H9 (cell line): ENCODE data around the gene FSTL4. TPM values are rescaled to one million over a fixed set of nuclear protein-coding genes. Genes with fewer than 3 reads are reported as not detected.

ENCODE experiments used
- DNase-seq: peaks from one replicate; pipeline ENCODE4 v3.0.0-alpha.2; 2017
- H2AFZ ChIP-seq: one replicate; pipeline ENCODE4 v1.6.1; 2013; ENCODE audit warnings: mild to moderate bottlenecking, low read length, control low read depth, moderate library complexity
- H2AK5ac ChIP-seq: 2 replicates; pipeline ENCODE4 v1.6.1; 2013; ENCODE audit warnings: low read length, control low read depth, mixed read lengths; ENCODE audit not compliant: insufficient read length
- H2BK120ac ChIP-seq: one replicate; pipeline ENCODE4 v1.6.1; 2013; ENCODE audit warnings: low read depth, mild to moderate bottlenecking, low read length, control low read depth, inconsistent platforms; ENCODE audit not compliant: poor library complexity, severe bottlenecking
- H2BK12ac ChIP-seq: 2 replicates; pipeline ENCODE4 v1.6.1; 2013; ENCODE audit warnings: low read length, control low read depth, mixed read lengths, low read depth; ENCODE audit not compliant: insufficient read length
- H2BK15ac ChIP-seq: 2 replicates; pipeline ENCODE4 v1.6.1; 2013; ENCODE audit warnings: low read depth, low read length, control low read depth
- H2BK20ac ChIP-seq: one replicate; pipeline ENCODE4 v1.6.1; 2013; ENCODE audit warnings: low read depth, mild to moderate bottlenecking, low read length, control low read depth, inconsistent platforms; ENCODE audit not compliant: poor library complexity, severe bottlenecking
- H2BK5ac ChIP-seq: 2 replicates; pipeline ENCODE4 v1.6.1; 2013; ENCODE audit warnings: low read length, control low read depth, mixed read lengths; ENCODE audit not compliant: insufficient read length
- H3K14ac ChIP-seq: 2 replicates; pipeline ENCODE4 v1.6.1; 2013; ENCODE audit warnings: low read length, control low read depth; ENCODE audit not compliant: insufficient read depth
- H3K18ac ChIP-seq: 2 replicates; pipeline ENCODE4 v1.6.1; 2013; ENCODE audit warnings: low read depth, mild to moderate bottlenecking, mixed read lengths, low read length, control low read depth; ENCODE audit not compliant: insufficient read length
- H3K23ac ChIP-seq: 2 replicates; pipeline ENCODE4 v1.6.1; 2013; ENCODE audit warnings: low read length, control low read depth, mixed read lengths, low read depth; ENCODE audit not compliant: insufficient read length
- H3K23me2 ChIP-seq: 2 replicates; pipeline ENCODE4 v1.6.1; 2013; ENCODE audit warnings: low read depth, mild to moderate bottlenecking, mixed read lengths, low read length, control low read depth; ENCODE audit not compliant: insufficient read length, poor library complexity, severe bottlenecking
- H3K27ac ChIP-seq: 2 replicates; pipeline ENCODE4 v1.5.1; 2013; ENCODE audit warnings: low read length, control low read depth, mixed read lengths, low read depth; ENCODE audit not compliant: insufficient read length
- H3K27me3 ChIP-seq: 2 replicates; pipeline ENCODE4 v1.6.1; 2013; ENCODE audit warnings: low read length, control low read depth, inconsistent platforms; ENCODE audit not compliant: insufficient read depth
- H3K4ac ChIP-seq: 2 replicates; pipeline ENCODE4 v1.6.1; 2013; ENCODE audit warnings: low read depth, mild to moderate bottlenecking, control low read depth, inconsistent platforms, low read length, moderate library complexity
- H3K4me1 ChIP-seq: 2 replicates; pipeline ENCODE4 v1.6.1; 2013; ENCODE audit warnings: low read length, control low read depth, inconsistent platforms; ENCODE audit not compliant: insufficient read depth
- H3K4me2 ChIP-seq: 2 replicates; pipeline ENCODE4 v1.6.1; 2013; ENCODE audit warnings: low read length, control low read depth, mixed read lengths; ENCODE audit not compliant: insufficient read length, insufficient read depth
- H3K56ac ChIP-seq: 2 replicates; pipeline ENCODE4 v1.6.1; 2013; ENCODE audit warnings: low read depth, mild to moderate bottlenecking, mixed read lengths, low read length, control low read depth; ENCODE audit not compliant: insufficient read length
- H3K79me1 ChIP-seq: 2 replicates; pipeline ENCODE4 v1.6.1; 2013; ENCODE audit warnings: low read depth, mild to moderate bottlenecking, moderate library complexity, low read length, control low read depth, inconsistent platforms; ENCODE audit not compliant: insufficient read depth, poor library complexity, severe bottlenecking
- H3K79me2 ChIP-seq: 2 replicates; pipeline ENCODE4 v1.6.1; 2013; ENCODE audit warnings: low read length, control low read depth, inconsistent platforms; ENCODE audit not compliant: insufficient read depth
- H3K9ac ChIP-seq: 2 replicates; pipeline ENCODE4 v1.6.1; 2013; ENCODE audit warnings: low read length, control low read depth, mixed read lengths; ENCODE audit not compliant: insufficient read length; ENCODE audit errors: extremely low read depth
- H3K9me3 ChIP-seq: one replicate; pipeline ENCODE4 v1.6.1; 2013; ENCODE audit warnings: low read depth, low read length, inconsistent platforms; ENCODE audit not compliant: control insufficient read depth
- H3T11ph ChIP-seq: one replicate; pipeline ENCODE4 v1.6.1; 2013; ENCODE audit warnings: mild to moderate bottlenecking, low read length, control low read depth, inconsistent platforms
- H4K20me1 ChIP-seq: one replicate; pipeline ENCODE4 v1.6.1; 2013; ENCODE audit not compliant: control insufficient read depth, insufficient read length, insufficient read depth
- H4K5ac ChIP-seq: 2 replicates; pipeline ENCODE4 v1.6.1; 2013; ENCODE audit warnings: low read depth, mild to moderate bottlenecking, mixed read lengths, low read length, control low read depth; ENCODE audit not compliant: insufficient read length
- H4K8ac ChIP-seq: replicated peaks from 2 replicates; pipeline ENCODE4 v1.6.1; 2013; ENCODE audit warnings: low read length, control low read depth, mixed read lengths, low read depth; ENCODE audit not compliant: insufficient read length
- H4K91ac ChIP-seq: 2 replicates; pipeline ENCODE4 v1.6.1; 2013; ENCODE audit warnings: low read depth, mild to moderate bottlenecking, moderate library complexity, mixed read lengths, low read length, control low read depth; ENCODE audit not compliant: insufficient read length
- H3K27ac Mint-ChIP-seq, 3 experiments: 2 replicates in 2 of 3; 3 replicates in 1 of 3; pipeline ENCODE4 v1.8.0; 2020 to 2021; ENCODE audit warnings: mixed read lengths in 3 of 3, mild to moderate bottlenecking in 1 of 3, moderate library complexity in 1 of 3
- H3K27me3 Mint-ChIP-seq: 2 replicates; pipeline ENCODE4 v1.8.0; 2021; ENCODE audit warnings: low read depth, mild to moderate bottlenecking, moderate library complexity, mixed read lengths
- H3K36me3 Mint-ChIP-seq, 3 experiments: 2 replicates in 2 of 3; 3 replicates in 1 of 3; pipeline ENCODE4 v1.8.0; 2020 to 2021; ENCODE audit warnings: low read depth in 3 of 3, mixed read lengths in 3 of 3; ENCODE audit not compliant: insufficient read depth in 1 of 3
- H3K4me1 Mint-ChIP-seq, 2 experiments: 2 replicates each; pipeline ENCODE4 v1.8.0; 2020; ENCODE audit warnings: mixed read lengths in 2 of 2
- H3K4me3 Mint-ChIP-seq, 2 experiments: 2 replicates in 1 of 2; 3 replicates in 1 of 2; pipeline ENCODE4 v1.8.0; 2020 to 2021; ENCODE audit warnings: mild to moderate bottlenecking in 2 of 2, mixed read lengths in 2 of 2, moderate library complexity in 1 of 2
- H3K9me3 Mint-ChIP-seq, 2 experiments: 2 replicates in 1 of 2; 3 replicates in 1 of 2; pipeline ENCODE4 v1.8.0; 2020; ENCODE audit warnings: mild to moderate bottlenecking in 2 of 2, mixed read lengths in 2 of 2, moderate library complexity in 1 of 2
- WGBS: extraction: QIAGEN DNeasy Blood & Tissue Kit; methylation state at CpG from one replicate; pipeline ENCODE4 v1.1.7; 2013; ENCODE audit warnings: missing lambda C conversion rate, low lambda C conversion rate, mixed read lengths; ENCODE audit not compliant: insufficient read length; ENCODE audit errors: extremely low coverage; 5-methylcytosine and 5-hydroxymethylcytosine counted together
- total RNA-seq: library from RNA; stranded (reverse); gene quantifications from 2 replicates; pipeline ENCODE4 v1.2.1, GENCODE V29; 2021
- TF ChIP-seq, protein P1 (sequence below): fragments of 200-600 bp; sonication (generic); conservative IDR thresholded peaks from 3 replicates; pipeline ENCODE4 v1.8.0; 2021; ENCODE audit warnings: antibody characterized with exemption, mild to moderate bottlenecking

FSTL4 gene
- total RNA-seq, 1 experiment from 2014 or later = 5.7 TPM

DNA sequence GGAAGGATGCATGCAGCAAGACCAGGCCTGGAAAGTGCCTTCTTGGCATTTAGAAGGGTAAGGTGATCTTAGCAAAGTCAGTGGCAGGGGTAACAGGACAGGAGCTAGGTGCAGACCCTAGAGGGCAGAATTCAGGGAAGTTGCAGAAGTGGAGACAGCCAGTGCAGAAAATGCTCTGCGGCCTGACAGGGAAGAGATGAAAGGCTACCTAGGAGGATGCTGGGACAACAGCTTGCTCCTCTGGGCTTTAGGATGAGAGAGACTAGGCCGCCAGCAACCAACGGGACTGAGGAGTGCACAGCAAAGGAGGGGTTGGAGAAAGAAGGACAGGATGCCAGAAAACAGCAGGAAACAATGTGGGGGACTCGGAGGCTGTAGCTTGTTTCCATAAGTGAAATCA lies 219.9 kb downstream of the FSTL4 start:
- H3K4me3 Mint-ChIP-seq = no peak overlapping the region; a peak in 1 of 5 replicates
- Histone ChIP-seq H4K8ac (no peak overlapping the region), H3K18ac (no peak overlapping the region), H3T11ph (no peak overlapping the region), H3K23me2 (no peaks in the 10 kb centered on the region), H2BK20ac (no peak overlapping the region), H2AK5ac (no peak overlapping the region), H4K91ac (no peak overlapping the region), H3K14ac (no peak overlapping the region), H2BK15ac (no peak overlapping the region), H3K4ac (no peak overlapping the region), H3K27ac (no peak overlapping the region), H2AFZ (no peak overlapping the region), H4K20me1 (no peaks in the 10 kb centered on the region), H3K27me3 (no peaks in the 10 kb centered on the region), H3K79me1 (no peaks in the 10 kb centered on the region), H3K79me2 (no peaks in the 10 kb centered on the region), H3K4me1 (no peaks in the 10 kb centered on the region; the same call in 1 of the 2 replicates), H2BK120ac (no peak overlapping the region), H3K23ac (no peak overlapping the region), H2BK12ac (no peak overlapping the region), H3K9ac (no peak overlapping the region), H3K56ac (no peak overlapping the region), H4K5ac (no peak overlapping the region), H3K4me2 (no peak overlapping the region), H2BK5ac (no peak overlapping the region), H3K9me3 (no peaks in the 10 kb centered on the region)
- peaks cover 5 to 10% of the 10 kb centered on the region in 2 experiments for H3K9me3 Mint-ChIP-seq
- peaks cover 3 to 11% (median 7%) of the 10 kb centered on the region in 3 experiments; a peak in 5 of 7 replicates for H3K36me3 Mint-ChIP-seq
- H3K27ac Mint-ChIP-seq = no peak overlapping the region
- H3K4me1 Mint-ChIP-seq = peaks cover 10 to 21% of the 10 kb centered on the region in 2 experiments
- no CpG with 5 or more reads among the region's 4 CpGs for WGBS
- DNase-seq = peak; percentile 16
- TF ChIP-seq, protein P1, sequence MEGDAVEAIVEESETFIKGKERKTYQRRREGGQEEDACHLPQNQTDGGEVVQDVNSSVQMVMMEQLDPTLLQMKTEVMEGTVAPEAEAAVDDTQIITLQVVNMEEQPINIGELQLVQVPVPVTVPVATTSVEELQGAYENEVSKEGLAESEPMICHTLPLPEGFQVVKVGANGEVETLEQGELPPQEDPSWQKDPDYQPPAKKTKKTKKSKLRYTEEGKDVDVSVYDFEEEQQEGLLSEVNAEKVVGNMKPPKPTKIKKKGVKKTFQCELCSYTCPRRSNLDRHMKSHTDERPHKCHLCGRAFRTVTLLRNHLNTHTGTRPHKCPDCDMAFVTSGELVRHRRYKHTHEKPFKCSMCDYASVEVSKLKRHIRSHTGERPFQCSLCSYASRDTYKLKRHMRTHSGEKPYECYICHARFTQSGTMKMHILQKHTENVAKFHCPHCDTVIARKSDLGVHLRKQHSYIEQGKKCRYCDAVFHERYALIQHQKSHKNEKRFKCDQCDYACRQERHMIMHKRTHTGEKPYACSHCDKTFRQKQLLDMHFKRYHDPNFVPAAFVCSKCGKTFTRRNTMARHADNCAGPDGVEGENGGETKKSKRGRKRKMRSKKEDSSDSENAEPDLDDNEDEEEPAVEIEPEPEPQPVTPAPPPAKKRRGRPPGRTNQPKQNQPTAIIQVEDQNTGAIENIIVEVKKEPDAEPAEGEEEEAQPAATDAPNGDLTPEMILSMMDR = 0 out of 3 replicates have a peak, but pooled peaks have one; percentile 9
- peaks cover 1% of the 10 kb centered on the region; the same call in 1 of the 2 replicates for H3K27me3 Mint-ChIP-seq
